Measurements from ENCODE around the gene MBOAT1.

MBOAT1 gene

DNA sequence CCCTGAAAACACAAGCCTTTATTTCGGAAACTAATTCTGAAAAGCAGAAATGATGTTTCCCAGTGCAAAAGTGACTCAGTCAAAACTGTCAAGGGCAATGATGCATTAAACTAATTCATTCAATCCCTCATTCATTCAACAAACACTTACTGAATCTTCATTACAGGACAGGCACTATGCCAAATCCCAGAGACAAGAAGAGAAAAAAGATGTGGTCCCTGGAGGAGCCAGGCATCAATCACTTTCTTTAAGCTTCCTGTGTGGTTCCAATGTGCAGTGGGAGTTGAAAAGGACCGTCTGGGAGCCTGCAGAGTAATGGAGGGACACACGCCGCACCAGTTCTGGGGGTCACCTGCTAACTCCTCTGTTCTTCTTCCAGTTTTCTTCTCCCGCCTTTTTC is 113.1 kb downstream of the MBOAT1 start:
- no peak for DNase-seq (ENCODE audit: low read depth)

DNA sequence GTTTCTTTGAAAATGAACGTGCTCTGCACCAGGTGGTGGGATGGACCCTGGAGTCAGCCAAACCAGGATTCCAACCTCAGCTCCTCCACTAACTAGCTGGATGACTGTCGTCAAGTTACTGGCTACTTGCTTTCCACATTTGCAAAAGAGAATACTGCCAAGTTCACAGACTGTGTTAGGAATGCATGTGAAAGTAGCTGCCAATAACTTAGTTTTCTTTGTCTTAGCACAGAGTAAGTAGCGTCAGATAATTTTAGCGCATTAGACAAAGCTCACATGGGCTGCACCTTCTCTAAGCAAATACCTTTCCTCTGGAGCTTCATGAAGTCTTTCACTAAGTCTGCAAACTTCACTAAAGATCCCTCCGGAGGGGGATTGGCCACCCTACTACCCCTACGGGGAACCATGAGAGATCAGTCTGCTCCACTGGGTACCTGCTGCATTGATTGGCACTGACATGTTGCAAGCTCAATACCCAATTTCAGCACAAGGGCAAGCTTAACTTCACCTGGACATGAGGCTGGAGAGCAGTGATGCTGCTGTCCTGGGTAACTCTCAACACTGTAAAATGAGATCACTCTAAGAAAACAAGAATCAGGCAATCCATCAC is 113.9 kb downstream of the MBOAT1 start:
- no peak for DNase-seq (ENCODE audit: low read depth)

DNA sequence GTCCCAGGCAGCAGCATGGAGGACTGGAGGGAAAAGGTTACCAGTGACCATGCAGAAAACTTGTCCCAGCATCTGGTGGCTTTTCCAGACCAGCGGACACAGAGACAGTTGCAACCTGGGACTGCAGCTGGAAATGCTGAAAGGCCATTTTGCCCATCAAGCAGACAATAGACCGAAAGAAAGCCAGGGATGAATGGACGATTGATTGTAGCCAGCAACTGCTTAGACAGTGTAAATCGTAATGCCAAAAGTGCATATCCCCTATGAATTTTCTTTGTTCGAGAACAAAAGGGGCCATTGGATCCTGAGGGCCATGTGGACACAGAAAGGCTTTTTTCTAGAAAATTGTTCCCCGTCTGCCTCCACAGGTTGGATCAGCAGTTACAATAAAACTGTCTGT is 115.7 kb downstream of the MBOAT1 start:
- no peak for DNase-seq (ENCODE audit: low read depth)

DNA sequence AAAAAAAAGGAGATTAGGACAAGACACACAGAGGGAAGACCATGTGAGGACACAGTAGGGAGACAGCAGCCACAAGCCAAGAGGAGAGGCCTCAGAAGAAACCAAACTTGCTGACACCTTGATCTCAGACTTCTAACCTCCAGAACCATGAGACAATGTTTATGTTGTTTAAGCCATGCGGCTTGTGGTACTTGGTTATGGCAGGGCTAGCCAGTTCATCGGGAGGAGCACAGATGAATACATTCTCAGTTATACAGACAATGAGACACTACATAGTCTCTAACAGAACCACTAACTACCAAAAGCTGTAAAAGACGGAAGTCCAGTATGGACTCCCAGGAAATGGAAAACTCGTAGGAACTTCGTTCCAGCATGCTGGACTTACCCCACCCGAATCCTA is 116.8 kb downstream of the MBOAT1 start:
- no peak for DNase-seq (ENCODE audit: low read depth)

DNA sequence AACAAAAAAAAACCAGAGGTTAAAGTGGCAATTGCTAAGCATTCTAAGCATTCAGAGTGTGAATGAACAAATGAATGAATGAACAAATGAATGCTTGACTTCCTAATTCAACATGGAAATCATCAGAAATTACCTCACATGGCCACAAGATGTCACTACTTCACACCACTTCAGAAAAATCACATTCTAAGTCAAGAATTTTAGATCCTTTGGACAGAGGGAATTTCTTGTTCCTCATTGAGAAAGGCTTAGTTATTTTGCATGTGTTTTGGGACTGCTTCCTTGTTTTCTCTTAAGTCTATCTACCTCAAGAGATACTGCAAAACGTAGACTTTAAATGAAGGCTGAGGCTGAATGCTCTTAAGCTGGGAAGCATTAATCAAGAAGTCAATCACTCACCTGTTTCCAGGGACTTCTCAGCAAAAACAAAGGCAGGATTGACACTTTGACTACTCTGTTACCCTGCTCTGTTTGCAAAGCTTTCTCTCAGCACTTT is 120.2 kb downstream of the MBOAT1 start:
- DNase-seq (ENCODE audit: low read depth): peak; percentile 58

DNA sequence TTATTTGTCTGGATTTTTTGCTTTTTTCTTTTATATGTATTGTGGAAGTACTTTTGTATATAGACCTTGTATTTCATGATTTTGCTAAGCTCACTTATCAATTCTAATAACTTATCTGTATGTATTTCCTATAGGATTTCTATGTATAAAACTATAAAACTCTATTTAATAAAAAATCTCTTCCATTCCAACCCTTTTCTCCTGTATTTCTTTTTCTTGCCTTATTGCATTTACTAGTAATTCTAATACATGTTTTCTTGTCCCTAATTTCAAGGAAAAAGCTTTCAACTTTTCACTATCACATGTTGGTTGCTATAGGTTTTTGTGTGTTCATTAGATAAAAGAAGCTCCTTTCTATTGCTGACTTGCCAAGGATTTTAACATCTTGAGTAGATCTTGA is 125.3 kb downstream of the MBOAT1 start:
- no peak for DNase-seq (ENCODE audit: low read depth)

DNA sequence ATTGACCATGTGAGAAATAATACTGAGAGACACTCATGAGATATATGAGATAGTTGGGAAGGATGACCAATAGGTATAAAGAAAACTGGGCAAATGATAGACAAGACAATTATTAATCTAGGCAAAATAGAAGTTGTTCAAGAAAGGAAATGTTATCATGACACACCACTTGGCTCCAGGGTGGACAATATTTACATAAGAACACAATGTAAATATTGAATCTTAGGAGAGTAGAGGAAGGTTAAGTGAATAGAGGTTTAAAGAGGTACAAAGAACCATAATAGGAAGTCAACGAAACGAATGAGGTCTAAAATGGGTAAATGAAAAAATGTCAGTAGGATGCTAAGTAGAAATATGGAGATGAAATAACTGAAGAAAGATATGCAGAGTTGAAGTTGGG is 126.5 kb downstream of the MBOAT1 start:
- no peak for DNase-seq (ENCODE audit: low read depth)

DNA sequence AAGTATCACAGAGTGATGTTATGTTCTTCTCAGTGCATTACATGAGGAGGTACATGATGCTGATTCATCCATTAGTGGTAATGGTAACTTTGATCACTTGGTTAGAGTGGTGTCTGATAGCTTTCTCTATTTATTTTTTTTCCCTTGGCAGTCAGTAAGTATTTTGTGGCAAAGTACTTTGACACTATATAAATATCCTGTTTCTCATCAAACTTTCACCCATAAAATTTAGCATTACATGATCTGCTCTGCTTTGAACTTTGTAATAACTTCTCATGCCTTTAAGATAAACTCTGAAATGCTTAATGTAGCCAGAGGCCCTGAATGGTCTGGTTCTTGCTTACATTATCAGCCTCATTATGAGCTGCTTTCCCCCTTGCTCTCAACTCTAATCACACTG is 127.9 kb downstream of the MBOAT1 start:
- DNase-seq (ENCODE audit: low read depth): no peak

DNA sequence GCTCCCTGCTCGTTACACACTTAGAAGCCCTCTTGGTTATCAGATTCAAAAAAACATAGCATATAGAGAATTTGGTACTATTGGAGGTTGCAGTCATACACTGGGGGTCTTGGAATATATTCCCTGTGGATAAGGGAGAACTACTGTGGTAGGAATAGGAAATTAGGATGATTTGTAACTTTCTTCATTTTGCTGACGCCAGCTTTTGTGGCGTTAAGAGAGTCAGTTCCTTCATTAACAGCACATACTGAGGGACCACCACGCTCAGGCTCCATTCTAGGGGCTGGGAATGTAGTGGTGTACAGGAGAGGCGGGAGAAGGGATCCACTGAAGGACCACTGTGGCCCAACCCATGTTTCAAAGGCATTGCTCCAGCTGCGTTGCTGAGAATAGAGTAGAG is 140.3 kb downstream of the MBOAT1 start:
- no peak for DNase-seq (ENCODE audit: low read depth)

DNA sequence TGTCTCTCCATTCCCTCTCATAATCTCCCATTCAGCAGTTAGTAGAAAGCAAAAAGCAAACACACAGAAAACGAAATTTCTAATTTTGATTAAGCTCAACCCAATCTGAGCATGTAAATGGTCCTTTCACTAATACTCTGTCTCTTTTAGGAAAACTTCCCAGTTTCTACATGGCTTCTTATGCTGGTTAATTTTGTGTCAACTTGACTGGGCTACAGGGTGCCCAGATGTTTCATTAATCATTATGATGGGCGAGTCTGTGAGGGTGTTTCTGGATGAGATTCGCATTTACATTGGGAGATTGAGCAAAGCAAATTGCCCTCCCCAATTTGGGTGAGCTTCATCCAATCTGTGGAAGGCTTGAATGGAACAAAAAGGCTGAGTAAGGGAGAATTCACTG is 142.2 kb downstream of the MBOAT1 start:
- DNase-seq (ENCODE audit: low read depth): no peak

DNA sequence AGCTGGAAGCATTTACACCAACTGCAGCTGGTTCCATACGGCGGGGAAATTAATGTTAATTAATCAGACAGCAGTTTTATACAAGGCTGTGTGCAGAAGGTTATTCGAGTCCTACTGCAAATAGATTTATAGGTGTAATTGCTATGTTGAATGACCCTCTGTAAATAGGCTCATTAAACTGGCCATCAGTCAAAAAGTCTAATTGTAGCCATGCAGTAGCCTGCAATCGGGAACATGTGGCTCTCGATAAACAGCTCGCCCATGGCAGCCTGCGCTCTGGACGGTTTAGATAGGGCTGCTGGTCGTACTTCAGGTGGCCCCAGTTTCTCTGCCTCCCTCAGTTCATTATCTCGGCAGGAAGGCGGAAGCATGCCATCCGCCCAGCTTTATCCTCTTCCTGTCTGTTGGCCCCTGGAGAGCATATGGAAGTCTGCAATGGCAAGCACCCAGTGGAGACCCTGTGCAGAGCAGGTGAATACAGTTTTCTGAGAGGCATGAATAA is 143.2 kb downstream of the MBOAT1 start:
- DNase-seq (ENCODE audit: low read depth): no peak

DNA sequence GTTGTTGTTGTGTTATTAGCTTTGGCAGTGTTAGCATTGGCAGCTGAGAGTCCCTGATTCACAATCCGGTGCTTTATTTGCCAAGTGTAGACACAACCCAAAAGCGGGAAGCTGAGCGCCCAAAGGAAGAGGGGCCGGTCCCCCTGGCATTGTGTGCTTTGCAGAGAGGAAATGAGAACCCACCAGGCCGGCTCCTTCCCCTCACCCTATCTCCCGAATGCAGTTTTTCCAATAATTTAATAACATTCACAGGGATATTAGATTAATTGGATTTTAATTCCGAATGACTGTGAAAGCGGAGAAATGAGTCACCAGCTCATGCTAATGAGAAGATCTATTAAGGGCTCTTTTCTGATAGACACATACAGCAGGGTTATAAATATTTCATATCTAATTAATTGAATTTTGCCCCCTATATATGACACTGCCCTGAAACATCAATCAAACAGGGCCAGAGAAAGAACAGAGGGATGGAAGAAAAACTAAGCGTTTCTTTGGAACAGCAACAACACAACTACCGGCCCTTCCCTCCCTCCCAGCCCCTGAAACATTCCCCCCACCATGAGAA is 143.8 kb downstream of the MBOAT1 start:
- DNase-seq (ENCODE audit: low read depth): no peak

DNA sequence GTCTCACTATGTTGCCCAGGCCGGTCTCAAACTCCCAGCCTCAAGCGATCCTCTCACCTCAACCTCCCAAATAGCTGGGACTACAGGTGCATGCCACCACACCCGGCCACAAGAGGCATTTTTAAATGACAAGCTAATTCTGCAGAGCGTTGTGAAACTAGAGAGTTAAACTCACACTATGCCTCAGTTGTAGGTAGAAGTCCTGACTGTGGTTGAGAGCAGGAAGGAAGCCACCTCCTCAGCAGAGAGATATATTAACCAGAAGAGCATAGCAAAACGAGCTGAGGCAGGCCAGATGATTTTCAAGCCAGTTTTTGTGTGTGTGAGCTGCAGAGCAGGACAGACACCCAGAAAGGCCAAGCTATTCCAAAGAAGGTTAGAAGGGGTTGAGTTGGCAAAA is 150.3 kb downstream of the MBOAT1 start:
- no peak for DNase-seq (ENCODE audit: low read depth)

DNA sequence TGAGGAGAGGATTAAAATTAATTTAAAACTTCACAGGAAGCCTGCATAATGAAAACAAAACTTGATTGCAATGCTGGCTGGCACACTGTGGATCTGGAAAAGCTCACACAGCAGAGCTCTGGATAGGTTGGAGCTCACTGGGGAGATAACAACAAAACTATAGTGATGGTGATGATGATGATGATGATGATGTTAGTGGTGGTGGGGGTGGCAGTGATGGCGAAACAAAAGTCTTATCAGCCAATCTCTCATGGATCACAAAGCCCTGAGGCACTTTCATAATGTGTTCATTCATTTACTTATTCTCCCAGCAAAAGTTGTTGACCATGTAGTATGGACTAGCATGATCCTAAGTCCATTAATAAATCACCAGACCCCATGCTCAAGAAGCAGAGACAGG is 152.0 kb downstream of the MBOAT1 start:
- no peak for DNase-seq (ENCODE audit: low read depth)

DNA sequence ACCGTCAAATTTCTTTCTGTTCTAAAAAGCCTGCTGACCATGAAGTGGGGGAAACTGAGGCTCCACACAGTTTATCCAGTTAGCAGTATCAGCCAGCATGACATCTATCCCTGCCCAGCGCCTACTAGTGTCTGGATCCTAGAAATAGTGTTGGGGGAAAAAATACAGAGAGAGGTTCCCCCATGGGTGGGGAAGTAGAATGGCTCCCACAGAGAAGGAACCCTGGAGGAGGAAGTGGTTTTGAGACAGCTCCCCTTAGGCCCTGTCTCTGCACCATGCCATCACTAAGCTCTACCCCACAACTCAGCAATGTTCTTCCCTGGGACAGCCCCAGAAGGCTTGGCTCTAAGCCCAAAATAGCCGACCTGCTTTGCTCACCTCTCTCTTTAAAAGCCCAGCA is 153.4 kb downstream of the MBOAT1 start:
- no peak for DNase-seq (ENCODE audit: low read depth)

DNA sequence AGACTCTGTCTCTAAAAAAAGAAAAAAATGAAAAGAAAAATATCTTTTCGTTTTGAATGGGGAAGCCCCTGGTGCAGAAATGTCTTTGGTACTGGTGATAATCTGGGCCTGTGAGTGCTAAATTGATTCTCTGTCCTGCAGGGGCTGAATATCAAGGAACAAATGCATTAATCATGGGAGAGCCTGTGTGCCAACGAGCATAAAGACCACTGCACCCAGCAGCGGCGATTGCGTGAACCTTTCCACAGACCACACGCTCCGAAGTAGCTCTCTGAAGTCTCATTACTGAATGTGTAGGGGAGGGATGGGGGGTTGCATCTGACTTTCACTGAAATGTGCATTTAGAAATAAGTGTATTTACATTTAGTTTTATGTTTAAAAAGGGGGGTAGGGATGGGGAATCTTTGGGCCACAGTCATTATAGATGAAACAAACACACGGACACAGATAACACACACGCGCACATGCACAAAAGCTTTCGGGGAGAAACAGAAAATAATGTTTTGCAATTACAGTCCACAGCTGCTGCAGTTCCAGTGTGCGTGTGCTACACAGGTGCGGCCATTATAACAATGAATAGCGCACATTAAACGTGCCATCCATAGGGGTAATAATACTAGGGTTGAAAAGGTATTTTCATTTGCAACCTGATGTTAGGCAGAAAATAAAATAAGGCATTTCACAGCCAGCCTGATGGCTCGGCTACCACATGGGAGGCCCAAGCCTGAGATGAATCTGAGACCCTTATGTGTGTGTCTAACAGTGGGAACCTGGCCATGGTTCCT is 154.0 kb downstream of the MBOAT1 start:
- DNase-seq (ENCODE audit: low read depth): no peak

DNA sequence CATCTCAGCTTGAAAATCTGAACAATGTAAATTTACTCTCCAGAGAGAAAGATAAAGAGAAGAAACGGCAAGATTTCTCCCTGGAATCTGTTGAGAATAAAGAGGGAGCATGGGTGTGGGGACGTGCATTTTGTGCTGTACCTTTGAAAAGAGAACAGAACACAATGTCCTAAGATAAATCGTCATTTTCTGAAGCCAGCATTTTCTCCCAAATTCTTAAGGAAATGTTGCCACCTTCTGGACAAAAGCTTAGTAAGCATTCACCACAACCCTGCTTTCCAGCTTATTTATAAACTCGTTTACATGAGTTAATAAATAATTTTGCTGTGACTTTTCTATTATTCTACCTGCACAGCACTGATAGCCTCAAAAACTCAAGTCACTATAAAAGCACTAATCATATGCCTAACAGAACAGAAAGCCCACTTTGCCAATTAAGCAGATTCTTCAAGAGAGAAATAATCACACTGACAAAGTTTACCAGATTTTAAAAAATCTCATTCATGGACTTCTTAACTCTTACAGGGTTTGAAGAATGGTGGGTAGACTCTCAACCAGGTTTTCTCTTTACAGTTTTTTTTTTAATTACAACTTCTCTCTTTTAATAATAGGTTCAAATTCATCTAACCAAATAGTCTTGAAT is 155.8 kb downstream of the MBOAT1 start:
- DNase-seq (ENCODE audit: low read depth): peak; percentile 53

DNA sequence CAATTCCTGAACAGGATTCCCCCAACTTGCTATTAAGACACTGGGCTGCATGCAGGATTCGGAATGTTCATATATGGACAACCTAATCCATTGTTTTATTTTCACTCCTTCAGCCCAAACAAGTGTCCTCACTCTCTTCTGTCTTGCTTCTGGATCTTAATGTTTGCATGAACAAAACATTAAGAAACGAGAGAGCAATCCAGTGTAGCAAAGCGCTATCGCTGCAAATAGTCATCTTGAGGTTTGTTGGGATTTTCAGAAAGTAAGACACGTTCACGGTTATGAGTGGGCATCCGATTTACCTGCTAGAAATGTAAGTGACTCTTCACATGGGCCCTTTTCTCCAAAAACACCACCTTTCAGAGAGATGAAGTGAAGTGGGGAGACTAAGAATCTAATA is 156.4 kb downstream of the MBOAT1 start:
- DNase-seq (ENCODE audit: low read depth): no peak
